OCI-LY7 (cell line): ENCODE measurements around the gene AP1G2. TPM values are rescaled to one million over a fixed set of nuclear protein-coding genes. Genes with fewer than 3 reads are reported as not detected.

Source experiments
- BruUV-seq: library from RNA; stranded (reverse); fragments of 400-500 nt; replicated peaks from 2 replicates; lab custom pipeline; 2021; lab: Mats Ljungman, UMichigan
- CTCF ChIA-PET: fragments of 300-600 bp; sonication (Branson Sonifier 250); formaldehyde crosslinking; loops from one replicate; lab custom pipeline; 2022; ENCODE audit warnings: antibody characterized with exemption; ENCODE audit not compliant: unreplicated experiment; lab: Charles Lee
- POLR2A ChIA-PET: fragments of 300-600 bp; sonication (Branson Sonifier 250); formaldehyde crosslinking; loops from one replicate; lab custom pipeline; 2022; ENCODE audit warnings: antibody characterized with exemption; lab: Charles Lee
- DNase-seq: peaks from one replicate; pipeline ENCODE4 v3.0.0-alpha.2; 2015; ENCODE audit warnings: low spot score
- H2AFZ ChIP-seq: fragments of 200-600 bp; sonication (generic), shearing (Covaris generic); 2 replicates; pipeline ENCODE4 v1.6.1; 2014; ENCODE audit warnings: mild to moderate bottlenecking, antibody characterized with exemption, low read length, moderate library complexity
- H3K27ac ChIP-seq: fragments of 200-600 bp; sonication (generic); 2 replicates; pipeline ENCODE4 v1.5.1; 2014; ENCODE audit warnings: mixed run types, low read depth, mild to moderate bottlenecking, moderate library complexity, low read length, inconsistent platforms; ENCODE audit not compliant: poor library complexity, severe bottlenecking
- H3K36me3 ChIP-seq: fragments of 200-600 bp; sonication (generic); 2 replicates; pipeline ENCODE4 v1.6.1; 2014; ENCODE audit warnings: mild to moderate bottlenecking, antibody characterized with exemption, low read length, moderate library complexity, mixed read lengths; ENCODE audit not compliant: insufficient read depth
- H3K4me1 ChIP-seq: fragments of 200-600 bp; sonication (generic); 2 replicates; pipeline ENCODE4 v1.5.1; 2014; ENCODE audit warnings: mild to moderate bottlenecking, low read length; ENCODE audit not compliant: insufficient read depth, poor library complexity, severe bottlenecking
- H3K4me2 ChIP-seq: fragments of 200-600 bp; sonication (generic); 2 replicates; pipeline ENCODE4 v1.6.1; 2014; ENCODE audit warnings: mild to moderate bottlenecking, low read length
- H3K4me3 ChIP-seq: fragments of 200-600 bp; sonication (generic); 2 replicates; pipeline ENCODE4 v1.5.1; 2014; ENCODE audit warnings: mild to moderate bottlenecking, low read depth, low read length; ENCODE audit not compliant: poor library complexity, severe bottlenecking
- H3K79me2 ChIP-seq: fragments of 200-600 bp; sonication (generic); 2 replicates; pipeline ENCODE4 v1.6.1; 2016; ENCODE audit warnings: low read depth, mild to moderate bottlenecking, low read length, moderate library complexity, mixed read lengths; ENCODE audit not compliant: insufficient read depth
- H3K9me2 ChIP-seq: fragments of 200-600 bp; sonication (generic); 2 replicates; pipeline ENCODE4 v1.6.1; 2016; ENCODE audit warnings: mild to moderate bottlenecking, low read length, mixed read lengths; ENCODE audit not compliant: insufficient read depth
- H3K9me3 ChIP-seq: fragments of 200-600 bp; sonication (generic); 2 replicates; pipeline ENCODE4 v1.6.1; 2014; ENCODE audit warnings: mild to moderate bottlenecking, mixed run types, low read length, mixed read lengths
- H4K20me1 ChIP-seq: fragments of 200-600 bp; sonication (generic); 2 replicates; pipeline ENCODE4 v1.6.1; 2014; ENCODE audit warnings: mild to moderate bottlenecking, antibody characterized with exemption, low read length, moderate library complexity, mixed read lengths; ENCODE audit not compliant: insufficient read depth
- CTCF ChIP-seq: fragments of 200-600 bp; sonication (generic); conservative IDR thresholded peaks from 2 replicates; pipeline ENCODE4 v1.5.1; 2014; ENCODE audit warnings: mild to moderate bottlenecking, antibody characterized with exemption, low read length, moderate library complexity, mixed read lengths
- EZH2phosphoT487 ChIP-seq: fragments of 200-600 bp; sonication (generic); IDR thresholded peaks from 2 replicates; pipeline ENCODE4 v1.6.1; 2018; ENCODE audit warnings: low read depth, borderline replicate concordance, mild to moderate bottlenecking, mixed run types, antibody characterized with exemption, low read length, moderate library complexity, mixed read lengths
- intact Hi-C: fragments of 100-400 bp; cut with micrococcal nuclease; formaldehyde crosslinking; loops from one replicate; pipeline ENCODE4 v1.10.0; 2022; ENCODE audit not compliant: unreplicated experiment
- total RNA-seq, 2 experiments: library from RNA; depleted of rRNA in 1 of 2; stranded (reverse); fragments of >200 nt in 1 of 2; shearing (Covaris generic) in 1 of 2; gene quantifications; 2 replicates each; pipeline ENCODE4 v1.2.3, GENCODE V29; 2014 to 2022

The AP1G2 gene
- total RNA-seq, 2 experiments from 2014 or later: 129 to 209 TPM

- H3K27ac ChIP-seq: no peak overlapping the region
- ChIA-PET POLR2A (no interaction called here), CTCF (no interaction called here)
- intact Hi-C loops: no loop called here
- no peak overlapping the region for H3K4me2 ChIP-seq
- H3K9me2 ChIP-seq: no peaks in the 10 kb centered on the region
- no TSS peak for BruUV-seq
- no peak for TF ChIP-seq EZH2phosphoT487
- no peak for TF ChIP-seq CTCF
- no peaks in the 10 kb centered on the region for H4K20me1 ChIP-seq
- H3K79me2 ChIP-seq: no peaks in the 10 kb centered on the region
- no peaks in the 10 kb centered on the region for H3K4me1 ChIP-seq
- H3K36me3 ChIP-seq: no peaks in the 10 kb centered on the region
- no peak overlapping the region for H2AFZ ChIP-seq
- H3K9me3 ChIP-seq: no peaks in the 10 kb centered on the region
- no peak overlapping the region for H3K4me3 ChIP-seq
- DNase-seq: no peak
Observed at GRCh38 chr14:23604675-23605170, 37.1 kb upstream of the AP1G2 start.

GRCh38 chr14:23604148-23604547 is 36.6 kb upstream of the AP1G2 start:
- H3K9me3 ChIP-seq: no peaks in the 10 kb centered on the region
- no peak overlapping the region for H3K4me3 ChIP-seq
- DNase-seq: no peak
- TF ChIP-seq CTCF (no peak), EZH2phosphoT487 (no peak)
- H3K79me2 ChIP-seq: no peaks in the 10 kb centered on the region
- no peaks in the 10 kb centered on the region for H4K20me1 ChIP-seq
- ChIA-PET POLR2A (no interaction called here), CTCF (no interaction called here)
- no peak overlapping the region for H2AFZ ChIP-seq
- H3K27ac ChIP-seq: no peak overlapping the region
- H3K4me1 ChIP-seq: no peaks in the 10 kb centered on the region
- BruUV-seq: no TSS peak
- no peaks in the 10 kb centered on the region for H3K9me2 ChIP-seq
- intact Hi-C loops: no loop called here
- no peaks in the 10 kb centered on the region for H3K36me3 ChIP-seq
- H3K4me2 ChIP-seq: no peak overlapping the region

GRCh38 chr14:23603103-23603502 is 35.5 kb upstream of the AP1G2 start:
- intact Hi-C loops: no loop called here
- no TSS peak for BruUV-seq
- no peak for TF ChIP-seq CTCF
- no peak for TF ChIP-seq EZH2phosphoT487
- no peak for DNase-seq
- H3K9me2 ChIP-seq: no peaks in the 10 kb centered on the region
- H3K27ac ChIP-seq: no peak overlapping the region
- no peaks in the 10 kb centered on the region for H3K36me3 ChIP-seq
- no peak overlapping the region for H3K4me2 ChIP-seq
- H4K20me1 ChIP-seq: no peaks in the 10 kb centered on the region
- no peaks in the 10 kb centered on the region for H3K9me3 ChIP-seq
- POLR2A ChIA-PET: no interaction called here
- no peak overlapping the region for H3K4me3 ChIP-seq
- CTCF ChIA-PET: no interaction called here
- no peaks in the 10 kb centered on the region for H3K4me1 ChIP-seq
- H2AFZ ChIP-seq: no peak overlapping the region
- H3K79me2 ChIP-seq: no peaks in the 10 kb centered on the region
